Panc1 (cell line): Measurements from ENCODE around the gene RIPOR3.

ENCODE experiments used
- POLR2AphosphoS5 ChIP-seq: IDR thresholded peaks from 2 replicates; pipeline ENCODE4 v1.6.1; 2012; ENCODE audit warnings: mild to moderate bottlenecking, low read depth, low read length, moderate library complexity
- SIN3A ChIP-seq: IDR thresholded peaks from 2 replicates; pipeline ENCODE4 v1.6.1; 2012; ENCODE audit warnings: low read depth, mild to moderate bottlenecking, low read length, moderate library complexity, borderline replicate concordance; ENCODE audit not compliant: insufficient read depth
- TF ChIP-seq, protein P1 (sequence below): fragments of 450-650 bp; IDR thresholded peaks from 2 replicates; pipeline ENCODE4 v1.5.1; 2017; ENCODE audit warnings: mild to moderate bottlenecking

DNA sequence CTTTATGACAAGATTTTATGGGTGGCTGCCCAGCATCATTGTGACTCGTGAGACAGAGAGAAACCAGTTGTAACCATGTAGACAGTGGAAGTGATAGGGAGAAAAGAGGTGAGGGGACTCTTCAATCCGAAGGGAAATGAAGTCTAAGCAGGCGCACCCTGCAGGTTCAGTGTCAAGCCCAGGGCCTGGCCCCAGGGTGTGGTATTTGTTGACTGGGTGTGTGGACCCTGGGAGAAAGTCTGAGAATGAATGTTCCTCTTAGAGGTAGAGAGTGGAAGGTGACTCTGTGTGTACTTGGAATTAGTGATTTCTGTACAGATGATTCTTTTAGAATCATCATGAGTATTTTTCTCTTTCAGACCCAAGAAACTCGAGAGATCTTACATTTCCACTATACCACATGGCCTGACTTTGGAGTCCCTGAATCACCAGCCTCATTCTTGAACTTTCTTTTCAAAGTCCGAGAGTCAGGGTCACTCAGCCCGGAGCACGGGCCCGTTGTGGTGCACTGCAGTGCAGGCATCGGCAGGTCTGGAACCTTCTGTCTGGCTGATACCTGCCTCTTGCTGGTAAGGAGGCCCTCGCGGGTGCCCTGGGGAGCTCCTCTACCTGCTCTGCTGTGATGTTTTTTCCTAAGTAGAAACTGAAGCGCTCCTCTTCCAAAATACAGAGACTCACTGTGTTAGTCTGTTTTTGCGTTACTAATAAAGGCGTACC, 113.1 kb downstream of the RIPOR3 start:
- TF ChIP-seq, protein P1, sequence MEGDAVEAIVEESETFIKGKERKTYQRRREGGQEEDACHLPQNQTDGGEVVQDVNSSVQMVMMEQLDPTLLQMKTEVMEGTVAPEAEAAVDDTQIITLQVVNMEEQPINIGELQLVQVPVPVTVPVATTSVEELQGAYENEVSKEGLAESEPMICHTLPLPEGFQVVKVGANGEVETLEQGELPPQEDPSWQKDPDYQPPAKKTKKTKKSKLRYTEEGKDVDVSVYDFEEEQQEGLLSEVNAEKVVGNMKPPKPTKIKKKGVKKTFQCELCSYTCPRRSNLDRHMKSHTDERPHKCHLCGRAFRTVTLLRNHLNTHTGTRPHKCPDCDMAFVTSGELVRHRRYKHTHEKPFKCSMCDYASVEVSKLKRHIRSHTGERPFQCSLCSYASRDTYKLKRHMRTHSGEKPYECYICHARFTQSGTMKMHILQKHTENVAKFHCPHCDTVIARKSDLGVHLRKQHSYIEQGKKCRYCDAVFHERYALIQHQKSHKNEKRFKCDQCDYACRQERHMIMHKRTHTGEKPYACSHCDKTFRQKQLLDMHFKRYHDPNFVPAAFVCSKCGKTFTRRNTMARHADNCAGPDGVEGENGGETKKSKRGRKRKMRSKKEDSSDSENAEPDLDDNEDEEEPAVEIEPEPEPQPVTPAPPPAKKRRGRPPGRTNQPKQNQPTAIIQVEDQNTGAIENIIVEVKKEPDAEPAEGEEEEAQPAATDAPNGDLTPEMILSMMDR, result no peak
- no peak for TF ChIP-seq POLR2AphosphoS5
- no peak for TF ChIP-seq SIN3A
